HUES64 (cell line): ENCODE results near the gene DNAL1.
"Not testable (repeated sequence)": the region's sequence is repeated elsewhere in the genome, so short reads cannot be mapped to it uniquely, and the experiment has no call there.

Experiments
- H3K27ac ChIP-seq: 2 replicates; pipeline ENCODE4 v1.7.0; 2013; ENCODE audit warnings: low read depth, low read length, inconsistent platforms
- H3K27me3 ChIP-seq: 2 replicates; pipeline ENCODE4 v1.6.1; 2013; ENCODE audit warnings: mild to moderate bottlenecking, low read length; ENCODE audit not compliant: insufficient read depth
- H3K36me3 ChIP-seq: 2 replicates; pipeline ENCODE4 v1.6.1; 2013; ENCODE audit warnings: mild to moderate bottlenecking, low read length; ENCODE audit not compliant: insufficient read depth
- H3K4me1 ChIP-seq: 2 replicates; pipeline ENCODE4 v1.6.1; 2013; ENCODE audit warnings: mild to moderate bottlenecking, low read length, moderate library complexity; ENCODE audit not compliant: insufficient read depth
- H3K4me3 ChIP-seq: 2 replicates; pipeline ENCODE4 v1.5.1; 2013; ENCODE audit warnings: mild to moderate bottlenecking, low read length, moderate library complexity
- H3K9ac ChIP-seq: 2 replicates; pipeline ENCODE4 v1.6.1; 2013; ENCODE audit warnings: mild to moderate bottlenecking, low read depth, low read length
- H3K9me3 ChIP-seq: 2 replicates; pipeline ENCODE4 v1.6.1; 2013; ENCODE audit warnings: low read depth, low read length; ENCODE audit not compliant: insufficient read depth
- WGBS: fragments of 150-250, 120-280 bp; methylation state at CpG from one replicate; pipeline ENCODE4 v1.1.7; 2013; ENCODE audit warnings: missing lambda C conversion rate; 5-methylcytosine and 5-hydroxymethylcytosine counted together

DNAL1 gene

DNA sequence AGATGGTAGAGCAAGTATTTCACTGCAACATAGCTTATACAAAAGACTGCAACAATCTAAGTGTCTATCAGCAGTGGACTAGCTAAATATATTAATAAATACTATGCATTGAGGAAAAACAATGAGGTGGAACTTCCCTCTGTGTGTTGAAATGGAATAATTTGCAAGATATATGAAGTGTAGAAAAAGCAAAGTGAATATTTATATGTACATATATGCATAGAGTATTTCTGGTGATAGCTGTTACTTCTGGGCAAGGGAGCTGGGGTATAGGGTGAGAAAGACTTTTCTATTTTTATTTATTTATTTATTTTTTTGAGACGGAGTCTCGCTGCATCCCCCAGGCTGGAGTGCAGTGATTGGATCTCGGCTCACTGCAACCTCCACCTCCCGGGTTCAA is 33.9 kb downstream of the DNAL1 start:
- no peaks in the 10 kb centered on the region for H3K36me3 ChIP-seq
- WGBS = 97% methylated on average over 4 of the region's 4 CpGs
- no peaks in the 10 kb centered on the region for H3K4me1 ChIP-seq
- H3K27ac ChIP-seq = no peak overlapping the region
- no peaks in the 10 kb centered on the region for H3K27me3 ChIP-seq
- H3K4me3 ChIP-seq = no peak overlapping the region
- H3K9ac ChIP-seq = no peak overlapping the region
- H3K9me3 ChIP-seq = no peaks in the 10 kb centered on the region

DNA sequence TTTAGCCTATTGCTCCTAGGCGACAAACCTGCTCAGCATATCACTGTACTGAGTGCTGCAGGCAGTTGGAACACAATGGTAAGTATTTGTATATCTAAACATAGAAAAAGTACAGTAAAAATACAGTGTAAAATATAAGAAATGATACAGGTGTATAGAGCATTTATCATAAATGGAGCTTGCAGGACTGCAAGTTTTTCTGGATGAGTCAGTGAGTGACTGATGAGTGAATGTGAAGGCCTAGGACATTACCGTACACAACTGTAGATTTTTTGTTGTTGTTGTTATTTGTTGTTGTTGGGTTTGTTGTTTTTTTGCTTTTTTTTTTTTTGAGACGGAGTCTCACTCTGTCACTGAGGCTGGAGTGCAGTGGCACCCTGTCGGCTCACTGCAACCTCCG is 36.0 kb downstream of the DNAL1 start:
- no peaks in the 10 kb centered on the region for H3K9me3 ChIP-seq
- H3K9ac ChIP-seq = no peak overlapping the region
- H3K27me3 ChIP-seq = no peaks in the 10 kb centered on the region
- 95% methylated on average over 5 of the region's 5 CpGs for WGBS
- no peak overlapping the region for H3K27ac ChIP-seq
- H3K36me3 ChIP-seq = no peaks in the 10 kb centered on the region
- H3K4me3 ChIP-seq = no peak overlapping the region
- H3K4me1 ChIP-seq = no peaks in the 10 kb centered on the region

DNA sequence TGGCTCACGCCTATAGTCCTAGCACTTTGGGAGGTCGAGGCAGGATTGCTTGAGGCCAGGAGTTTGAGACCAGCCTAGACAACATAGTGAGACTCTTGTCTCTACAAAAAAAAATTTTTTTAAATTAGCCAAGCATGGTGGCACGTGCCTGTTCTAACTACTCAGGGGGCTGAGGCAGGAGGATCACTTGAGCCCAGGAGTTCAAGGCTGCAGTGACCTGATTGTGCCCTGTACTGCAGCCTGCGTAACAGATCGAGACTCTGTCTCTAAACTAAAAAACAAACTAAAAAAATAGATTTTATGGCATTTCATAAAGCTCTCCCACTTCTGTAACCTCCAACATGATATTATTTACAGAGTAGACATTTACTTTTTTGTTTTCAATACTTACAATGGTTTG is 39.8 kb downstream of the DNAL1 start:
- H3K9ac ChIP-seq = no peak overlapping the region
- H3K36me3 ChIP-seq = peaks cover 10% of the 10 kb centered on the region; the same call in 1 of the 2 replicates
- 93% methylated on average over 5 of the region's 5 CpGs for WGBS

DNA sequence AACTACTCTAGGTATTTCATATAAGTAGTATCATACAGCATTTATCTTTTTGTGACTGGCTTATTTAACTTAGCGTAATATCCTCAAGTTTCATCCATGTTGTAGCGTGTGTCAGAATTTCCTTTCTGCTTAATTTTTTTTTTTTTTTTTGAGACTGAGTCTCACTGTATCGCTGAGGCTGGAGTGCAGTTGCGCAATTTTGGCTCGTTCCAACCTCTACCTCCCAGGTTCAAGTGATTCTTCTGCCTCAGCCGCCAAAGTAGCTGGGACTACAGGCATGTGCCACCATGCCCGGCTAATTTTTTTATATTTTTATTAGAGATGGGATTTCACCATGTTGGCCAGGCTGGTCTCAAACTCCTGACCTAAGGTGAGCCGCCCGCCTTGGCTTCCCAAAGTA is 40.5 kb downstream of the DNAL1 start:
- WGBS = 94% methylated on average over 9 of the region's 9 CpGs
- Histone ChIP-seq H3K9me3 (no peaks in the 10 kb centered on the region), H3K27ac (no peak overlapping the region), H3K4me3 (no peak overlapping the region), H3K9ac (no peak overlapping the region), H3K27me3 (no peaks in the 10 kb centered on the region), H3K36me3 (peaks cover 11% of the 10 kb centered on the region; the same call in 1 of the 2 replicates), H3K4me1 (no peaks in the 10 kb centered on the region)

More for the DNA sequence above, 39.8 kb downstream of the DNAL1 start:
- H3K27ac ChIP-seq = no peak overlapping the region
- no peaks in the 10 kb centered on the region for H3K9me3 ChIP-seq
- H3K4me3 ChIP-seq = no peak overlapping the region
- H3K27me3 ChIP-seq = no peaks in the 10 kb centered on the region
- H3K4me1 ChIP-seq = no peaks in the 10 kb centered on the region

DNA sequence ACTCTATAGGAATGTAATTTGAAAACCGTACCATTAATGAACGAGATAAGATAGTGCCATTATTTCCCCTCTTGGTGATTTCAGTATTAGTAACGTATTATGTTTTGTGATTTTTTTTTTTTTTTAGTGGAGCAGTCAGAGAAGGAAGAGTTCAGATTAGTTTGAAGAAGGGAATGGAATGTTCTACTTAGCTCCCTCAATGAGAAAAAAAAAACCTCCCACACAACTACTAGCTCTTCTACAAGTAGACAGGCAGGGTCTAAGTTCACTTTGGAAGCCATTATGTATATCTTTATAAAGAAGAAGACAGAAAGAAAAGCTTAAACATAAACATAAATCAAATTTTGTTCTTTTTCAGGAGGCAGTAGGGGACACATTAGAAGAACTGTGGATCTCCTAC is 42.1 kb downstream of the DNAL1 start:
- no peak overlapping the region for H3K4me3 ChIP-seq
- H3K27ac ChIP-seq = no peak overlapping the region
- H3K27me3 ChIP-seq = no peaks in the 10 kb centered on the region
- no peaks in the 10 kb centered on the region for H3K4me1 ChIP-seq
- WGBS = 95% methylated on average over 3 of the region's 3 CpGs
- peaks cover 17% of the 10 kb centered on the region for H3K36me3 ChIP-seq
- no peak overlapping the region for H3K9ac ChIP-seq
- H3K9me3 ChIP-seq = no peaks in the 10 kb centered on the region

DNA sequence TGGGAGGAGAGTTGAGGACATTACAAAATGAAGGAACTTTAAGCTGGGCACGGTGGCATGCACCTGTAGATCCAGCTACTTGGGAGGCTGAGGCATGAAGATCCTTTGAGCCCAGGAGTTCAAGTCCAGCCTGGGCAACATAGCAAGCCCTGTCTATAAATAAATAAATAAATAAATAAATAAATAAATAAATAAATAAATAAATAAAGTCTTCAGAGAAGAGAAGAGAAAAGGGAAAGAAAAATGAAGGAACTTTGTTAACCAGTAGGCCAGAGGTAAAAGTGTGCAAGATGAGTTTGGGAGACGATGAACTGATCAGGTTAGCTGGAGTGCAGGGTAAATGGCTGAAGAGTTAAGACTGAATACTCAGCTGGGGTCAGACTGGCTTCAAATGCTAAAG is 49.3 kb downstream of the DNAL1 start:
- WGBS = 91% methylated on average over 2 of the region's 2 CpGs
- peaks cover 16% of the 10 kb centered on the region for H3K36me3 ChIP-seq
- no peaks in the 10 kb centered on the region for H3K27me3 ChIP-seq
- no peak overlapping the region for H3K27ac ChIP-seq
- H3K9ac ChIP-seq = no peak overlapping the region
- H3K4me3 ChIP-seq = no peak overlapping the region
- no peaks in the 10 kb centered on the region for H3K4me1 ChIP-seq
- H3K9me3 ChIP-seq = no peaks in the 10 kb centered on the region

DNA sequence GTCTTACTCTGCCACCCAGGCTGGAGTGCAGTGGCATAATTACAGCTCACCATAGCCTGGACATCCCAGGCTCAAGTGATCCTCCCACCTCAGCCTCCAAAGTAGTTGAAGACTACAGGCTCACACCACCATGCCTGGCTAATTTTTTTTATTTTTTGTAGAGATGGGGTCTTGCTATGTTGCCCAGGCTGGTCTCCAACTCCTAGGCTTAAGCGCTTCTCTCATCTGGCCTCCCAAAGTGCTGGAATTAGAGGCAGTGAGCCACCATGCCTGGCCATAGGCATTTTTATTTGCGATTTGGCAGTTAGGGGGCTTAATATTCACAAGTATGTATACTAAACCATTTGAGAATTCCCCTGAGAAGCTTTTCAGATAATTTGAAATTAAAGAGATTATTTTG is 50.3 kb downstream of the DNAL1 start:
- Histone ChIP-seq H3K36me3 (peaks cover 11% of the 10 kb centered on the region), H3K27ac (no peak overlapping the region), H3K9me3 (no peaks in the 10 kb centered on the region), H3K4me1 (no peaks in the 10 kb centered on the region), H3K4me3 (no peak overlapping the region), H3K9ac (no peak overlapping the region), H3K27me3 (no peaks in the 10 kb centered on the region)
- WGBS = 60% methylated on average over 2 of the region's 2 CpGs

DNA sequence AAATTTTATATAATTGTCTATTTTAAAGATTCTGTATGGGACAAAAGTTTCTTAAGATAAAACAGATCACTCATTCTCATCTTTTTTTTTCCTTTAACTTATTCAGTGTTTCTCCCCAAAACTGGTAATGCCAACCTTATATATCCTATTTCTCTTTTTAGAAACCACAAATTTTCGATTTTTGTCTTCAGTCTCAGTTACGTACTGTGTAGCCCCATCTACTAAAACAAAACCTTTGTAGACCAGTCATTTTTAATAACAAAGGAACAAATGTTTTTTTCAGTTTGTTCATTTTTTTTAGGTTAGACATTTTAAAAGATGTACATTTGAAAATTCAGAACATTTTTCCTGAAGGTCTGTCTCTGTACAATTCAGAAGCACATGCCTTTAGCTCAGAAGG is 51.2 kb downstream of the DNAL1 start:
- Histone ChIP-seq H3K9me3 (no peaks in the 10 kb centered on the region), H3K4me3 (no peak overlapping the region), H3K27me3 (no peaks in the 10 kb centered on the region), H3K9ac (no peak overlapping the region), H3K4me1 (no peaks in the 10 kb centered on the region), H3K36me3 (peaks cover 7% of the 10 kb centered on the region), H3K27ac (no peak overlapping the region)
- WGBS = 96% methylated on average over 2 of the region's 2 CpGs

DNA sequence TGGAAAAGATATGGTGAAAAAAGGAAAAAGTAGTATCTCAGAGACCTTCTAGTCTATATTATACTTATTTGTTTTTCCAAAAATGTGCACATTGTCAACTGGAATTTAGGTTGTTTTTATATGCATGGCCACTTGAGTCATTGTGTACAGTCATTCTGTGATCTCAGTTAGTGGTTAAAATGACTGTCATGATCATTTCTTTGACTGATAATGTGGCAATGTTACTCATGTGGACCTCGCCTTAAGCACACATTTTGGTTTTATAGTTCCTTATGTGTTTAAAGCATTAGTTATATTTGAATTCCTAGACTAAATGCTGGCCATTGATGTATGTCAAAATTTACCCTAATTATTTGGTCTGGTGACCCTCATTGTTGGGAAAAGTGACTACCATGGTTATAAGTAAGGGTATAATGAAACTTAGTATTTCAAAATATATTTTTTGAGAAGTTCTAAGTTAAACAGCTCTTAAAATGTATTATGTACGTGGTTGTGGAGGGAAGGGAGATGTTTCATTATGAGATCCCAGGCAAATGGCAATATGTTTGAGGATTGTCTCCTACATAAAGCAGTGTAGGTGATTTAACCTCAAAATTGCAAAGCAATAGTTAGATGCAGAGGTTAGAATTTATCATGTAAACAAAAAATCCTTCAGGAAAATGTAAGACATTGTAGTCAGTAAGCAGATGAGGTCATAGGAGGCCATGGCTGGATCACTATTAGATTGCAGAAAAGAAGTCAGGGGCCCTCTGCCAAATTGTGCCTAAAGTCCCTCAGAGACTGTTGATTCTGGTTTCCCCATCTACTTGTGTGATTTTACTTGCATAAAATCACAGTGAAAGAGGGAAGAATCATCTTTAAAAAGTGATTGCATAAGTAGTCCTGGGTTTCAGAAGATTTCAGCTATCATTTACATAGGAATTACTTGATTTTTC is 51.9 kb downstream of the DNAL1 start:
- H3K4me3 ChIP-seq = no peak overlapping the region
- H3K36me3 ChIP-seq = peaks cover 5% of the 10 kb centered on the region; the same call in 1 of the 2 replicates
- no peak overlapping the region for H3K9ac ChIP-seq
- H3K27ac ChIP-seq = no peak overlapping the region
- no peaks in the 10 kb centered on the region for H3K9me3 ChIP-seq
- H3K4me1 ChIP-seq = no peaks in the 10 kb centered on the region
- WGBS = 91% methylated on average over 2 of the region's 2 CpGs
- H3K27me3 ChIP-seq = no peaks in the 10 kb centered on the region

DNA sequence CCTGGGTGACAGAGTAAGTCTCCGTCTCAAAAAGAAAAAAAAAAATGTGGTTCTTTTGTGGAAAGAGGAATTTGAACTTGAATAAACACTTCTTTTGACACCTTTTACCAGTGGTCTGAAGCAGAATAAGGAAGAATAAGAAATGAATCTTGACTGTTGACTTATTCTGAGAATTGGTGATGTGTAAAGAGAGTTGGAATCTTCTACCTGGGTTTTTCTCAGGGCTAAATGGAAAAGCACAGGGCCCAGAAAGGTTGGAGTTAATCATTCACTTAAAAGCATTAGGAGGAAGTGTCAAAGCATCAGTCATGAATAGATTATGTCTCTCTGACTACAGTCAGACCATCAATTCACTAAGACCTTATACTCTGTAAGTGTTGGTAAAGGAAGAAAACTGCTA is 55.5 kb downstream of the DNAL1 start:
- no peak overlapping the region for H3K4me3 ChIP-seq
- H3K4me1 ChIP-seq = no peaks in the 10 kb centered on the region
- no peaks in the 10 kb centered on the region for H3K27me3 ChIP-seq
- no peaks in the 10 kb centered on the region for H3K36me3 ChIP-seq
- H3K9ac ChIP-seq = no peak overlapping the region
- WGBS = 91% methylated on average over 1 of the region's 1 CpG
- no peaks in the 10 kb centered on the region for H3K9me3 ChIP-seq
- H3K27ac ChIP-seq = no peak overlapping the region

DNA sequence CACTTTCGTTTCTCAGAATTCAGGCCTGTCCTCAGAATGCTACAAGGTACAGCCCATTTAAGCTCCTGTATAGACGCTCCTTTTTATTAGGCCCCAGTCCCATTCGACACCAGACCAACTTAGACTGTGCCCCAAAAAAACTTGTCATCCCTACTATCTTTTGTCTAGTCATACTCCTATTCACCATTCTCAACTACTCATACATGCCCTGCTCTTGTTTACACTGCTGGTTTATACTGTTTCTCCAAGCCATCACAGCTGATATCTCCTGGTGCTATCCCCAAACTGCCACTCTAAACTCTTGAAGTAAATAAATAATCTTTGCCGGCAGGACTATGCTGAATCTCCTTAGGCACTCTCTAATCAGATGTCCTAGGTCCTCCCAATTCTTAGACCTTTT is 63.3 kb downstream of the DNAL1 start:
- not testable (repeated sequence) for H3K9me3 ChIP-seq, H3K36me3 ChIP-seq, H3K4me3 ChIP-seq, H3K4me1 ChIP-seq, H3K9ac ChIP-seq, H3K27ac ChIP-seq, H3K27me3 ChIP-seq
- WGBS = 90% methylated on average over 4 of the region's 4 CpGs
